ENCODE measurements around the gene GNPDA1.

Gene GNPDA1

DNA sequence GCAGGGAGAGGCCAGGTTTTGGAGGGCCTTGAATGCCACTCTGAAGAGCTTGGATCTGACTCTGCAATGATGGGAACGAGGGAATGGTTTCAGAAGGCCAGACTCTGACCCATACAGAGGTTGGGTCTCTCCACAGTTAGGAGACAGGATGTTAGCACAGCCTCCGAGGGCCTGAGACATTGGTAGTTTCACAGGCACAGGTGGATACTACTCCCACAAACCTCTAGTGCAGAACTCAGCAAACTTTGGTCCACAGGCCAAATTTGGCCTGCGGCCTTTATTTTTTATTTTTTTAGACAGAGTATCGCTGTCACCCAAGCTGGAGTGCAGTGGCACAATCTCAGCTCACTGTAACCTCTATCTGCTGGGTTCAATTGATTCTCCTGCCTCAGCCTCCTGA is 2.9 kb downstream of the GNPDA1 start:
- Histone ChIP-seq H3K27ac (ENCODE audit: poor library complexity, severe bottlenecking) (no peak overlapping the region), H3K4me3 (ENCODE audit: severe bottlenecking) (no peak overlapping the region), H3K27me3 (ENCODE audit: insufficient read depth, poor library complexity, severe bottlenecking) (no peaks in the 10 kb centered on the region), H3K9me3 (ENCODE audit: severe bottlenecking) (no peaks in the 10 kb centered on the region), H3K4me1 (ENCODE audit: insufficient read depth, poor library complexity, severe bottlenecking) (peaks cover 19% of the 10 kb centered on the region), H3K36me3 (ENCODE audit: low read depth) (peaks cover 44% of the 10 kb centered on the region)
- DNase-seq (ENCODE audit: low spot score) (no peak), ATAC-seq (ENCODE audit: low read depth) (no peak)
- TF ChIP-seq, protein P1, sequence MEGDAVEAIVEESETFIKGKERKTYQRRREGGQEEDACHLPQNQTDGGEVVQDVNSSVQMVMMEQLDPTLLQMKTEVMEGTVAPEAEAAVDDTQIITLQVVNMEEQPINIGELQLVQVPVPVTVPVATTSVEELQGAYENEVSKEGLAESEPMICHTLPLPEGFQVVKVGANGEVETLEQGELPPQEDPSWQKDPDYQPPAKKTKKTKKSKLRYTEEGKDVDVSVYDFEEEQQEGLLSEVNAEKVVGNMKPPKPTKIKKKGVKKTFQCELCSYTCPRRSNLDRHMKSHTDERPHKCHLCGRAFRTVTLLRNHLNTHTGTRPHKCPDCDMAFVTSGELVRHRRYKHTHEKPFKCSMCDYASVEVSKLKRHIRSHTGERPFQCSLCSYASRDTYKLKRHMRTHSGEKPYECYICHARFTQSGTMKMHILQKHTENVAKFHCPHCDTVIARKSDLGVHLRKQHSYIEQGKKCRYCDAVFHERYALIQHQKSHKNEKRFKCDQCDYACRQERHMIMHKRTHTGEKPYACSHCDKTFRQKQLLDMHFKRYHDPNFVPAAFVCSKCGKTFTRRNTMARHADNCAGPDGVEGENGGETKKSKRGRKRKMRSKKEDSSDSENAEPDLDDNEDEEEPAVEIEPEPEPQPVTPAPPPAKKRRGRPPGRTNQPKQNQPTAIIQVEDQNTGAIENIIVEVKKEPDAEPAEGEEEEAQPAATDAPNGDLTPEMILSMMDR (IDR thresholded peaks at IDR 0.05; ENCODE audit: poor library complexity, severe bottlenecking) = no peak

DNA sequence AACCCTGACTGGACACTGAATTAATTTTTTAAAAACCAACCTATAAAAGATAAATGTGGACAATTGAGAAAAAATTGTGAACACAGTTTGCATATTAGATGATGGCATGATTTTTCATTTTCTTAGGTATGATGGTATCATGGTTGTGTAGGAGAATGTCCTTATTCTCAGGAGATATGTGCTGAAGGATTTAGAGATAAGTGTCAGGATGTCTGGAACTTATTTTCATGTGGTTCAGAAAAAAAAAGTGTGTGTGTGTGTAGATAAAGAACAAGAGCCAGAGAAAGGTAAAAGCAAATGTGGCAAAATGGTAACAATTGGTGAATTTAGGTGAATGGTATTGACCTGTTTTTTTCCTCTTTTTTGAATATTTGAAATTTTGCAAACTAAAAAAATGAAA is 4.0 kb downstream of the GNPDA1 start:
- Histone ChIP-seq H3K27ac (ENCODE audit: poor library complexity, severe bottlenecking) (no peak overlapping the region), H3K9me3 (ENCODE audit: severe bottlenecking) (no peaks in the 10 kb centered on the region), H3K4me1 (ENCODE audit: insufficient read depth, poor library complexity, severe bottlenecking) (peaks cover 16% of the 10 kb centered on the region), H3K27me3 (ENCODE audit: insufficient read depth, poor library complexity, severe bottlenecking) (no peaks in the 10 kb centered on the region), H3K4me3 (ENCODE audit: severe bottlenecking) (no peak overlapping the region), H3K36me3 (ENCODE audit: low read depth) (peaks cover 55% of the 10 kb centered on the region)
- TF ChIP-seq, protein P1 (IDR thresholded peaks at IDR 0.05; ENCODE audit: poor library complexity, severe bottlenecking) = no peak
- DNase-seq (ENCODE audit: low spot score) (no peak), ATAC-seq (ENCODE audit: low read depth) (no peak)

GRCh38 chr5:142007237-142007544 is 5.6 kb downstream of the GNPDA1 start:
- Histone ChIP-seq H3K4me3 (ENCODE audit: severe bottlenecking) (no peak overlapping the region), H3K27ac (ENCODE audit: poor library complexity, severe bottlenecking) (no peak overlapping the region), H3K9me3 (ENCODE audit: severe bottlenecking) (no peaks in the 10 kb centered on the region), H3K27me3 (ENCODE audit: insufficient read depth, poor library complexity, severe bottlenecking) (no peaks in the 10 kb centered on the region), H3K36me3 (ENCODE audit: low read depth) (peaks cover 71% of the 10 kb centered on the region), H3K4me1 (ENCODE audit: insufficient read depth, poor library complexity, severe bottlenecking) (peaks cover 11% of the 10 kb centered on the region)
- DNase-seq (ENCODE audit: low spot score) (no peak), ATAC-seq (ENCODE audit: low read depth) (no peak)
- TF ChIP-seq, protein P1 (IDR thresholded peaks at IDR 0.05; ENCODE audit: poor library complexity, severe bottlenecking) = no peak

DNA sequence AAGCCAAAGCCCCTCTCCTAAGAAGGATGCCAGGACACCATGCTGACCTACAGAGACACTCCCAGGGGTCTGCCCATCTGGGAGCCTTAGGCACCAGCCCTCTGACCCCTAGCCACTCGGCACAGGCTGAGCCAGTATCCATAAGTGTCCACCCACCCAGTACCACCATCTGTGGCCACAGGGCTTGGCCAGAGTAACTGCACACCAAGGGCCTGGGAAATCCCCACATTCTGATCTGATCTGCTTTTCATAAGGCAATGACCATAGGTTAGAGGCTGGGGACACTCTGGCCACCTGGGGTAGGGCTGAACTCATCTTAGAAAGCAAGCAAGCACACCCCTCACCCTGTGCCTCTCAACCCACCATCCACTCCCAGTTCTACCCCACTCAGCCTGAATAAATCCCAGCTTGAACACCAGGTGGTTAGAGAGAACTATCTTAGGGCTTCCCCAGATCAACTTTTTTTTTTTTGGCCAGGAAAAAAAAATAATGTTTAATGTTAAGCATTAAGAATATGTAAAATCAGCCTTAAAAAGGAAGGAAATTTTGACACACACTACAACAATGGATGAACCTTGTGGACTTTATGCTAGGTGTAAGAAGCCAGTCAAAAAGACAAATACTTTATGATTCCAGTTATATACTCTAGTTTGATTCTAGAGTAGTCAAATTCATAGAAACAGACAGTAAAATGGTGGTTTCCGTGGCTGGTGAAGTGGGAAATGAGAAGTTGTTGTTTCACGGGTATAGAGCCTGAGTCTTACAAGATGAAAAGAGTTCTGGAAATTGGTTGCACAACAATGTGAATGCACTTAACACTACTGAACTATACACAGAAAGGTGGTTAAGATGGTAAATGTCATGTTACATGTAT is 6.2 kb downstream of the GNPDA1 start:
- Histone ChIP-seq H3K27me3 (ENCODE audit: insufficient read depth, poor library complexity, severe bottlenecking) (no peaks in the 10 kb centered on the region), H3K27ac (ENCODE audit: poor library complexity, severe bottlenecking) (no peak overlapping the region), H3K36me3 (ENCODE audit: low read depth) (peaks cover 73% of the 10 kb centered on the region), H3K4me3 (ENCODE audit: severe bottlenecking) (no peak overlapping the region), H3K4me1 (ENCODE audit: insufficient read depth, poor library complexity, severe bottlenecking) (peaks cover 11% of the 10 kb centered on the region), H3K9me3 (ENCODE audit: severe bottlenecking) (no peaks in the 10 kb centered on the region)
- ATAC-seq (ENCODE audit: low read depth) (no peak), DNase-seq (ENCODE audit: low spot score) (no peak)
- TF ChIP-seq, protein P1 (IDR thresholded peaks at IDR 0.05; ENCODE audit: poor library complexity, severe bottlenecking) = no peak

GRCh38 chr5:142003266-142003800 is 9.5 kb downstream of the GNPDA1 start:
- Histone ChIP-seq H3K27ac (ENCODE audit: poor library complexity, severe bottlenecking) (no peak overlapping the region), H3K27me3 (ENCODE audit: insufficient read depth, poor library complexity, severe bottlenecking) (no peaks in the 10 kb centered on the region), H3K9me3 (ENCODE audit: severe bottlenecking) (no peaks in the 10 kb centered on the region), H3K4me3 (ENCODE audit: severe bottlenecking) (no peak overlapping the region), H3K36me3 (ENCODE audit: low read depth) (peaks cover 75% of the 10 kb centered on the region), H3K4me1 (ENCODE audit: insufficient read depth, poor library complexity, severe bottlenecking) (peaks cover 11% of the 10 kb centered on the region)
- TF ChIP-seq, protein P1 (IDR thresholded peaks at IDR 0.05; ENCODE audit: poor library complexity, severe bottlenecking) = no peak
- ATAC-seq (ENCODE audit: low read depth) (no peak), DNase-seq (ENCODE audit: low spot score) (no peak)
